IMR-90 (cell line): ENCODE data around the gene MRPS21. TPM values are rescaled to one million over a fixed set of nuclear protein-coding genes. Genes with fewer than 3 reads are reported as not detected.

Source experiments
- CTCF ChIP-seq: conservative IDR thresholded peaks from 2 replicates; pipeline ENCODE4 v1.5.1; 2012; ENCODE audit warnings: mild to moderate bottlenecking, low read depth, low read length, improper control_type of control experiment
- MAZ ChIP-seq: IDR thresholded peaks from 2 replicates; pipeline ENCODE4 v1.6.1; 2012; ENCODE audit warnings: low read depth, mild to moderate bottlenecking, low read length, improper control_type of control experiment, moderate library complexity, borderline replicate concordance
- MXI1 ChIP-seq: IDR thresholded peaks from 2 replicates; pipeline ENCODE4 v1.6.1; 2012; ENCODE audit warnings: low read depth, mild to moderate bottlenecking, low read length, moderate library complexity, borderline replicate concordance
- RCOR1 ChIP-seq: IDR thresholded peaks from 2 replicates; pipeline ENCODE4 v1.6.1; 2012; ENCODE audit warnings: mild to moderate bottlenecking, low read length, improper control_type of control experiment; ENCODE audit not compliant: insufficient replicate concordance
- RFX5 ChIP-seq: IDR thresholded peaks from 2 replicates; pipeline ENCODE4 v1.8.0; 2012; ENCODE audit warnings: low read depth, mild to moderate bottlenecking, low read length, moderate library complexity
- polyA plus RNA-seq, 3 experiments: library from polyadenylated mRNA; depleted of rRNA; stranded (reverse); fragments of >200 nt; gene quantifications; 2 replicates each; pipeline ENCODE4 v1.2.3, GENCODE V29; 2012; ENCODE audit warnings: low replicate concordance in 1 of 3
- total RNA-seq: library from RNA; depleted of rRNA; stranded (reverse); fragments of >200 nt; gene quantifications from 2 replicates; pipeline ENCODE4 v1.2.3, GENCODE V29; 2012

The MRPS21 gene
- total and polyA plus RNA-seq, 2 of the 4 experiments (the other 2 are of a cell fraction), result 52.3 to 74.6 TPM

GRCh38 chr1:150293433-150294253 is at the start of gene MRPS21 (continued):
- TF ChIP-seq CTCF, result no peak
- TF ChIP-seq MAZ, result peak; percentile 38; the same call in 1 of the 2 replicates
- TF ChIP-seq MXI1, result peak; percentile 90
- TF ChIP-seq RCOR1, result no peak
- TF ChIP-seq RFX5, result no peak
